HG03066 (cell line): ENCODE results near the gene PIGBOS1.

ENCODE experiments used
- ATAC-seq: cut with Tn5 transposase; IDR thresholded peaks from one replicate; pipeline ENCODE4 v1.9.1; 2021; ENCODE audit warnings: low read depth; ENCODE audit not compliant: unreplicated experiment

Gene PIGBOS1

GRCh38 chr15:55268176-55268695 lies 50.7 kb downstream of the PIGBOS1 start:
- no peak for ATAC-seq

GRCh38 chr15:55267401-55268175 lies 51.3 kb downstream of the PIGBOS1 start:
- ATAC-seq: peak; percentile 91
